ENCODE data around the gene SRRT.
A peak's percentile ranks its signal among the peaks of the same experiment; 100 is the strongest.

The SRRT gene

DNA sequence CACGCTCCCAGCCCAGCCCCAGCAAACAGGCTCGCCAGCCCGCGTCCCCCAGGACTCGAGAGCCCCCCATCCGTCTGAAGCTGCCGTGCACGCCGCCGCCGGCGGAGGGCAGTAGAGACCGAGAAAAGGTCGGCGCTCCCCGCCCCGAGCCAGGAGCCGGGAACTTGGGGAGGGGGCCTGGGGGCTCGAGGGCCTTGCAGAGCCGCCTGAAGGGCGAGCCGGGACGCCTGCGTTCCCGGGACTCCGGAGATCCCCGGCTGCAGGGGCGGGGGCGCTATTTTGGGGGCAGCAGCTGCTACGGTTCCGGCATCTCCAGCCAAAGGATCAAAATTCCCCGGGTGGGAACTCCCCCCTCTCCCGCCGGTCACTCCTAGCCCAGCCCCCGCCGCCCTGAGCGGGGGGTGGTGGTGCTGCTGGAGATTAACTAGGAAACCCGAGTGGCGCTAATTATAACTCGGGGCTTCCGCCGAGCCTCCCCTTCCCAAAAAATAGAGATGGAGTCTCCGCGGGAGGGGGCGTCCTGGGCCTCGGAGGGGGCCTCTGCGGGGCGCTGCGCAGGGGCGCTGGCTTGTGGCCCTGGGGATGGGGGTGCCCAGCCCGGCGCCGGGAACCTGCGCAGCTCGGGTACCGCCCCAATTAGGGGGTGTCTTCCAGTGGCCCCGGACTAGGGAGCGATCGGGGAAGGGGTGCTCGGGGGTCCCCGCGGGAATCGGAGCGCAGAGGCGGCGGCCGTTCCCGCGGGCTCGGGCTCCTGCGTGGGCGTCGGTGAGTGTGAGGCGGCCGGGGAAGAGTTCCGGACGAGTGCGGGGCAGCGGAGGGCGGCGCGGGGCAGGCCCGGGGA is 20.2 kb downstream of the SRRT start:
- TF ChIP-seq, protein P1, sequence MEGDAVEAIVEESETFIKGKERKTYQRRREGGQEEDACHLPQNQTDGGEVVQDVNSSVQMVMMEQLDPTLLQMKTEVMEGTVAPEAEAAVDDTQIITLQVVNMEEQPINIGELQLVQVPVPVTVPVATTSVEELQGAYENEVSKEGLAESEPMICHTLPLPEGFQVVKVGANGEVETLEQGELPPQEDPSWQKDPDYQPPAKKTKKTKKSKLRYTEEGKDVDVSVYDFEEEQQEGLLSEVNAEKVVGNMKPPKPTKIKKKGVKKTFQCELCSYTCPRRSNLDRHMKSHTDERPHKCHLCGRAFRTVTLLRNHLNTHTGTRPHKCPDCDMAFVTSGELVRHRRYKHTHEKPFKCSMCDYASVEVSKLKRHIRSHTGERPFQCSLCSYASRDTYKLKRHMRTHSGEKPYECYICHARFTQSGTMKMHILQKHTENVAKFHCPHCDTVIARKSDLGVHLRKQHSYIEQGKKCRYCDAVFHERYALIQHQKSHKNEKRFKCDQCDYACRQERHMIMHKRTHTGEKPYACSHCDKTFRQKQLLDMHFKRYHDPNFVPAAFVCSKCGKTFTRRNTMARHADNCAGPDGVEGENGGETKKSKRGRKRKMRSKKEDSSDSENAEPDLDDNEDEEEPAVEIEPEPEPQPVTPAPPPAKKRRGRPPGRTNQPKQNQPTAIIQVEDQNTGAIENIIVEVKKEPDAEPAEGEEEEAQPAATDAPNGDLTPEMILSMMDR (conservative IDR thresholded peaks at IDR 0.05), result peak; percentile 92
- no peak overlapping the region; the same call in 1 of the 2 replicates for H3K27ac ChIP-seq

- H3K27ac ChIP-seq, result no peak within 1 kb of the TSS; the same call in 1 of the 2 replicates
- TF ChIP-seq, protein P1 (conservative IDR thresholded peaks at IDR 0.05), result no peak
Observed at GRCh38 chr7:100895701-100895955, 20.7 kb downstream of the SRRT start, which contains the start of gene ACHE. TSS of gene ACHE (minus strand) at chr7:100895888. CDS start at chr7:100894232, 1,656 bp downstream.

DNA sequence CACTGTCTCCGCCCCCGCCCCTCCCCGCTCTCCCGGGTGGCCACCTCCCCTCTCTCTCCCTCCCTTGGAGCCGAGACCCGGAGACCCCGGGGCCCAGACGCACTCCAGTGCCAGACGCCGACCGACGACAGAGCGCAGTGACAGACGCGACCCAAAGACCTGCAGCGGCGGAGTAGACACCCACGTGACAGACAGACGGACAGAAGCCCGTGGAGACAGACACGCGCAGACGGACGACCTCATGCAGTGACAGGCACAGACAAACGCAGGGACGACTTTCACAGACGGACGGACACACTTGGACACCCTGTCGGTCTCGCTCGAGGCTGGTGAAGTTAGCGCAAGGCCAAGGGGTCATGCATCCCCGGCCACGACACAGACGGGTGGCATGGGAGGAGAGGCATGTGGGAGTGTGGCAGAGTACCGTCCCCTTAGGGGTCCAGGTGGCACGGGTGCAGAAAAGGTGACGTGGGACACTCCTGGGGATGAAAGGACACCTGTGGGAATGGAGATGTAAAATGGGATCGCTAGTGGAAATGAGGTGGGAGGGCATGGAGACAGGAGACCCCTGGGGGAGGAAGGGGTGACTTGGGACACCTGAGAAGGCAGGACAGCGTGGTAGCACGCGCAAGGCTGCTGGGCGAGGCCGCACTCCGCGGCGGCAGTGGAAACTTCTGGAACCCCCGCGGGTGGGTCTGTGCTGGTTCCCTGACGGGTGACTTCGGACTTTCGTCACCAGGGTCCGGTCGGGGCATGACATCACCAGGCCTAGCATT is 21.2 kb downstream of the SRRT start:
- TF ChIP-seq, protein P1 (conservative IDR thresholded peaks at IDR 0.05), result no peak
- no peak overlapping the region for H3K27ac ChIP-seq

DNA sequence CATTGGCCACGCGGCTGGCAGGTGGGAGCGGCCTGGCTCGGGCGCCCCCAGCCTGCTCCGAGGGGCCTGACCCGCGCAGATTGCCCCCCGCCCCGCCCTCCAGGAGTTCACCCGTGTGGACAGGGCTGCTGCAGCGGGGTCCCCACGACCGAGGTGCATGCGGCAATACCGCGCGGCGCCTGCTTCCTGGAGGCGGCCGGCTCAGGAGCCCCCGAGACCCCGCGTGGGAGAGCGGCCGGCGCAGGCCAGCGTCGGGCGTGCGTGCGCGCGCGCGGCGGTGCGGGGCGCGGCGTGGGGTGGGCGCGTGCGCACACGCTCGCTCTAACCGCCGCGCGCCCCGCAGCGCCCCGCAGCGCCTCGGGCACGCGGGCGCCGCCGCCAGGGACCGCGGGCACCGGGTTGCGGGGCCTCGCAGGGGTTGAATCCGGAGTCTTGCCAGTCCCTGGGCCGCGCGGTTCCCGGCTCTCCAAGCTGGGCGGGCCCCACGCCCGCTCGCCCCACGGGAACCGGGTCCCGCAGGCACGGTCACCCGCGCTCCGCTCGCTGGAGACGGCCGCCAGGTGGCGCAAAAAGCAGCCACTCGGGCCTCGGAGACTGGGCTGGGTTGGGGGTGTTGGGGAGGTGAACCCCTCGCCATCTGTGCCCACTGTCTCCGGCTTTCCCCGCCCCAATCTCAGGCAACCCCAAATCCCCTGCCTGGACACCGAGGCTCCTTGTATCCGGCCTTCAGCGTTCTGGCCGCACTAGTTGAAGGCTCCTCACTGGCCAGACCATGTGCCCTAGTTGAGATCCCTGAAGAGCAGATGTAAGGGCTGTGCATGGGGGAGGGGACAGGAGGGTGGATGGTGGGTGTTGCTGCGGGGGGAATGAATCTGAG is 22.1 kb downstream of the SRRT start:
- H3K27ac ChIP-seq, result no peak overlapping the region
- TF ChIP-seq, protein P1 (conservative IDR thresholded peaks at IDR 0.05), result peak; percentile 93

DNA sequence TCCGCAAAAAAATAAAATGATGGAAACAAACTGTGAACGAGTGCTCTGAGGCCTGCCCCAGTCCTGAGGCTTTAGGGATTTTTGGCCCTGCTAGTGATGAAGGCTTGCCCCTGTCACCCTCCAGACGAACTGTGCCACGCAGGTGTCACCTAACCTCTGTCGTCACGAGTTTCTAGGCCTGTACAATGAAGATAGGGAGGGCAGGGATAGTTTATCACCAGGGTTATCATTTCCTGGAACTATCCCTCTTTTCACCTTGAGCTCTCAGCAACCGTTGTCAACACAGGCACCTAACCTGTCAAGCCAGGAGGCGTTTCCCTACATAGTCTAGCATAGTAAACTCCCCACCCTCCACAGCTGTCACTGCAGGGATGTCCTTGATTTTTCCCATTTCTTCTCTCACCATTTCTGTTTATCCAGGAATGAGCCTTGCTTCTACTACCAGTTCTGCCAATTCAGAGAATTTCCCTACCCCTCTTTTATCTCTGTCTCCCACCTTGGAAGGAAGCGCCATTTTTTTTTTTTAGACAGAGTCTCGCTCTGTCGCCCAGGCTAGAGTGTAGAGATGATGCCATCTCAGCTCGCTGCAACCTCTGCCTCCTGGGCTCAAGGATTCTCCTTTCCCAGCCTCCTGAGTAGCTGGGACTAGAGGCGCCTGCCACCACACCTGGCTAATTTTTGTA is 23.0 kb downstream of the SRRT start:
- TF ChIP-seq, protein P1 (conservative IDR thresholded peaks at IDR 0.05), result no peak

GRCh38 chr7:100899432-100899831 is 24.5 kb downstream of the SRRT start:
- TF ChIP-seq, protein P1 (conservative IDR thresholded peaks at IDR 0.05), result no peak
- H3K27ac ChIP-seq, result no peak overlapping the region

More for the DNA sequence above, 23.0 kb downstream of the SRRT start:
- H3K27ac ChIP-seq, result no peak overlapping the region

Data from VCaP (cell line).